NCI-H2107 treated with DMSO at 0.1 percent for 48 hours (cell line): Measurements from ENCODE around the gene VARS1.
"Not testable (repeated sequence)": the region's sequence is repeated elsewhere in the genome, so short reads cannot be mapped to it uniquely, and the experiment has no call there.

ENCODE experiments used
- DNase-seq: peaks from one replicate; lab custom pipeline; 2025; ENCODE audit not compliant: unreplicated experiment; lab: John Stamatoyannopoulos, UW

VARS1 gene

GRCh38 chr6:31795616-31796298, at the start of gene VARS1:
Gene VARS1, minus strand, starts transcription at chr6:31795752. Its CDS starts 535 bp downstream, at chr6:31795217.
- DNase-seq = peak; percentile 18

GRCh38 chr6:31844507-31844906, 49.0 kb upstream of the VARS1 start:
- DNase-seq = no peak

- DNase-seq = no peak
Observed at GRCh38 chr6:31842053-31842452, 46.5 kb upstream of the VARS1 start.

GRCh38 chr6:31839779-31840126, 44.2 kb upstream of the VARS1 start:
- DNase-seq = not testable (repeated sequence)

- DNase-seq = no peak
Observed at GRCh38 chr6:31838968-31839367, 43.4 kb upstream of the VARS1 start.

GRCh38 chr6:31838114-31838553, 42.6 kb upstream of the VARS1 start:
- not testable (repeated sequence) for DNase-seq

- no peak for DNase-seq
Observed at GRCh38 chr6:31837369-31838113, 42.0 kb upstream of the VARS1 start.

- no peak for DNase-seq
Observed at GRCh38 chr6:31836474-31837368, 41.2 kb upstream of the VARS1 start.

- no peak for DNase-seq
Observed at GRCh38 chr6:31836047-31836473, 40.5 kb upstream of the VARS1 start.

- DNase-seq = peak; percentile 62
Observed at GRCh38 chr6:31834367-31835250, 39.1 kb upstream of the VARS1 start.

GRCh38 chr6:31831350-31832215, 36.0 kb upstream of the VARS1 start:
- DNase-seq = no peak

GRCh38 chr6:31830886-31831335, 35.4 kb upstream of the VARS1 start:
- no peak for DNase-seq

- DNase-seq = no peak
Observed at GRCh38 chr6:31829633-31830283, 34.2 kb upstream of the VARS1 start.

GRCh38 chr6:31827286-31828079, 31.9 kb upstream of the VARS1 start, which contains the start of gene HSPA1B:
Gene HSPA1B, plus strand, starts transcription at chr6:31827738. Its CDS starts 213 bp downstream, at chr6:31827951.
- peak; percentile 90 for DNase-seq

- no peak for DNase-seq
Observed at GRCh38 chr6:31826793-31827285, 31.3 kb upstream of the VARS1 start.

GRCh38 chr6:31825553-31825952, 30.0 kb upstream of the VARS1 start:
- DNase-seq = no peak

- DNase-seq = not testable (repeated sequence)
Observed at GRCh38 chr6:31823592-31824196, 28.1 kb upstream of the VARS1 start.
